Head of caudate nucleus (tissue), 42 donors: Measurements from ENCODE around the gene DDX59.
"Not testable (repeated sequence)": the region's sequence is repeated elsewhere in the genome, so short reads cannot be mapped to it uniquely, and the experiment has no call there.

Experiments
- DNase-seq, 42 donors: peaks; one replicate each; pipeline versions ENCODE4 v3.0.0 to v3.0.0-alpha.2; 2020 to 2021; ENCODE audit warnings: mixed read lengths in 7 of 42
- intact Hi-C: fragments of 100-400 bp; cut with DNase I; formaldehyde crosslinking; loops from one replicate; pipeline ENCODE4 v1.15.0; 2022

DDX59 gene

GRCh38 chr1:200636681-200637080, 33.0 kb downstream of the DDX59 start:
- DNase-seq, result no peak
- intact Hi-C loops, result no loop called here

DNA sequence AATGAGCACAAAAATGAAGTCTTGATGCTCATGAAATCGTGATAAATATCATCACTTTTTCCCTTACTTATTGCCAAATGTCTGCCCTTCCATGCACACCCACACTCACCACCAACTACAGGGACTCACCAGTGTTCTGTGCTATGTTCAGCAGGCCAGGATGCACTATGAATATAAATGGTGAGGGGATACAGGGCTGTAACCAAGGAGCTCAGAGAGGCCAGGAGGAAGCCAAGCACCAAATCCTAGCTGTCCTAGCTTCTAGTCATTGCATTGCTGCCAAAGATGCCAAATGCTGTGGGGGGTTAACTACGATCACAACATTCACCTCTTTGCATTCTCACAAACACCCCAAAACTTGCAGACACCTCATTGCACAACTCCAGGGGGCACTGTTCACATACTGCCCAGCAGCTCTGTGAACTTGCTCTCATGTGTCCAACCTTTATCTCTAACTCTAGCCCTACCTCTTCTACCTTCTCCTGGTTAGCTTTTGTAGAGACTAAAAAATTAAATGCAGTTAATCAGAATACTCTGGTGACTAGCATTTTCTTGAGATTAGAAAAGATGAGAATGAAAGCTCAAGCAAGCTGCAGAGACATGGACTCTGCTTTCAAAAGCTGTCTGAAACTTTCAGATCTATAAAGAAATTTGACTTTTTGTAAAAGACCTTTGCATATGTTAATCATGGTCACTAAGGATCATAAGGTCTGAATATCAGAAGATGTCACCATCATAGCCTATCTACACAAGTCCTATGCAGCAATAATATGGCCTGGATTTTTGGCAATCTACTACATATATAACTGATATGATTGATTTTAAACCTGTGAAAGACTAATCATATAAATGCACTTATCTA, 35.2 kb downstream of the DDX59 start:
- DNase-seq, result no peak
- intact Hi-C loops, result no loop called here

DNA sequence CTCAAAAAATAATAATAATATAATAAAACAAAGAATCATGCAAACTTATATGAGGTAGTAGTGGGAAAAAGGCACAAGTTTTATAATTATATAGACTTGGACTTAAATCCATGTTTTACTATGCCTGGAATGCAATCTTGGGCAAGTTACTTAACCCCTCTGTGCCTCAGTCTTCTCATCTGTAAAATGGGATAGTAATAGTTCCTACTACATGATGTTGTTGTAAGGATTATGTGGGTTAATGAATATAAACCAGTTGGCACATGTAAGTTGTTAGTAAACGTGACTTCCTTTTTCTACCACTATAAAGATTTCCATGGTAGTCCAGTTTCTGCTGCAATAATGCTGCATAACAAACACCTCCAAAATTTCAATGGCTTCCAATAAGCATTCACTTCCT, 38.3 kb downstream of the DDX59 start:
- DNase-seq, result no peak
- intact Hi-C loops, result no loop called here

GRCh38 chr1:200630515-200630899, 39.2 kb downstream of the DDX59 start:
- DNase-seq, intact Hi-C loops: not testable (repeated sequence)

- DNase-seq, result no peak
- intact Hi-C loops, result no loop called here
Measured at GRCh38 chr1:200629876-200630514, 39.7 kb downstream of the DDX59 start.

GRCh38 chr1:200628223-200628881, 41.4 kb downstream of the DDX59 start:
- no peak for DNase-seq
- intact Hi-C loops, result no loop called here

DNA sequence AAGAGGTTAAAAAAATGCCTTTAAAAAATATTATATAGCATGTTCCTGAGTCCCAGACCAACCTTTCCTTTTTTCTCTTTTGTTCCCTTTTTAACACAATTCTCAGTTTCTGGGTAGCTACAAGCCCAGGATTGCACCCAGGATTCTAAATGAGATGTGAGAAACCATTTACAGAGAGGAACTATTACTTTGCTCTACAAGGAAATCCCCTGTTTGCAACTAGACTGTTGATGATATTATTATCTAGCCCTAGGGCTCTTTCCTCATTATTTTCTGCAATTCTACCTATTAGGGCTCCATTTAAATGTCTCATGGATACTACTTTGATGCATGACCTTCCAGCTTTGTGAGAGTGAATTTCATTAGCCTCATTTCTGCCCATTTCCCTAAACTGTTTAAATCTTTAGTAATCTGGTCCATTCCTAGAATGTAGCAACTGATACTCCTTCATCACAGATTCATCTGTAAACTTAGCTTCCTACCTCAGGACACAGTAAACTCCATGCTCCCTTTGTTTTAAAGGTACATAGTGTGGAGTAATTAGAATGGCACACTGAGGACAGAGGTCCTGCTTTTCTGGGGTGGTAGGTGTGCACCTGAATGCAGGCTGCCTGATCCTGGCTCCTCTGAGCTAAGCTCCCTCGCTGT, 42.0 kb downstream of the DDX59 start:
- intact Hi-C loops, result no loop called here
- no peak for DNase-seq

- DNase-seq, result no peak
Measured at GRCh38 chr1:200626853-200627534, 42.7 kb downstream of the DDX59 start.

GRCh38 chr1:200625381-200625824, 44.3 kb downstream of the DDX59 start:
- intact Hi-C loops, result no loop called here
- DNase-seq, result no peak

More at GRCh38 chr1:200626853-200627534, 42.7 kb downstream of the DDX59 start:
- intact Hi-C loops, result no loop called here

DNA sequence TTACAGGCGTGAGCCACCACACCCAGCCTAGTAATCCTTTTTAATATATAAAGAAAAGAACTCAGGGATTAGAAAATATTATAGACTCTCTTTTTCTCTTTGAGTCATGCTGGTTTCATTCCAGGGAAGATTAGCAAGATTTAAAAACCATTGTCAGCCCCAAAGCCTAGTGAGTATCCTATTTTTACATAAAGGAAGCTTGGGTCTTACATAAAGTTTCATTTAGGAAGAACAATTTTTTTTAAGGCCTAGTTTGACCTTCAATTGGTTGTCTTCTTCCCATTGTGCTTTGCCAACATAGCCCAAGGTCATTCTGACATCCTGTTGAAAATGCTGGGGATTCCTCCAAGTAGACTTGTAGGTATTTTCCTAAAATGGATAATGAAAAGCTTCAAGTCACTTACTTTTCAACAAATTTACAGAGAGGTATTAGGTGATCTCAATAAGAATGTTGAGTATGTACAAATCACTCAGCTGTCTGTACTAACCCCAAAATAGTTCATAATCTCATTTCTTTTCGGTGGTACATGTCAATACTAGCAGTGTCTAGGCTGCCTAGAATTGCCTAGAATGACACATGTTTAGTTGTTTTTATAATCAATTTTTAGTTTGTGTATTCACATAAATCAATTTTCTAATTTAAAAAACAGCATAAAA, 44.9 kb downstream of the DDX59 start:
- intact Hi-C loops, result loop anchor here (5.0 kb wide), 1 partner anchor 177 kb away; no protein-coding TSS in a partner anchor
- DNase-seq, result no peak

GRCh38 chr1:200620273-200621131, 49.2 kb downstream of the DDX59 start, which contains the start of gene KIF14:
Gene KIF14 (minus strand): TSS chr1:200620751. CDS start chr1:200618723, 2,028 bp downstream.
- peak; percentile 78 to 96 (median 91) for DNase-seq
- intact Hi-C loops, result loop anchor here (5.0 kb wide), 1 partner anchor 182 kb away; no protein-coding TSS in a partner anchor

DNA sequence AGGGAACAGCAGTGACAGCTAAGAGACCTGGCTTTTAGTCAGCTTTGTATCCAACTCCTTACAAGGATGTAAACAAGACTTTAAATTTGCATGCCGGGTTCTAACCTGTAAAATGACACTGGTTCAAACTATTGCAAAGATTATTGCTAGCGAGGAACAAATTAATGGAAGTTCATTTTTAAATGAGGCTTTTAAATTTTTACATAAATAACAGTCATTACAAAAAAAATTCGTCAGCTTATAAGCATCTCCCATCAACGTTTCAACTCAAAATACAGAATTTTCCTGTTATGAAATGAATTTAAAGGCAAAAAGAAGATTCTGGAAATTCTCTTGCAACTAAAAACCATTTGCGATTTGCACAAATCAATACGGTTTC, 49.8 kb downstream of the DDX59 start:
- intact Hi-C loops, result loop anchor here (5.0 kb wide), 1 partner anchor 182 kb away; no protein-coding TSS in a partner anchor
- DNase-seq, result no peak

- intact Hi-C loops, result no loop called here
- DNase-seq, result no peak
Measured at GRCh38 chr1:200610846-200611245, 58.9 kb downstream of the DDX59 start.

DNA sequence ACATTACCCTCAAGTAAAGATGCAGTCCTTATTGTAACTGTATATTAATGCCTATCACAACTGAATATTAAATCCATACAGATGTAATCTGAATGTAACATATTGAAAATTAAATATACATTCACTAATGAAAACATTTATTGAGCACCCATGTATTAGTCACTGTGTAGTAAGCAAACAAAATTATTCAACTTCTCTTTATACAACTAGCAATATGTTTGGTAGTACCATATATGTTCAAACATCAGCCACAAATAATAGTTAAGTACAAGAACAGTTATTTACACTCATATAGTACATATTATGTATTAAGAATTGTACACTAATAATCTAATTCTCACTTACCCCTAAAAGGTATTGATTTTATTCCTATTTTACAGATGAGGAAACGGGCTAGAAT, 67.1 kb downstream of the DDX59 start:
- intact Hi-C loops, result no loop called here

More for the DNA sequence above, 67.1 kb downstream of the DDX59 start:
- no peak for DNase-seq
